ENCODE measurements around the gene SCN2A.
A peak's percentile ranks its signal among the peaks of the same experiment; 100 is the strongest.

SCN2A gene

DNA sequence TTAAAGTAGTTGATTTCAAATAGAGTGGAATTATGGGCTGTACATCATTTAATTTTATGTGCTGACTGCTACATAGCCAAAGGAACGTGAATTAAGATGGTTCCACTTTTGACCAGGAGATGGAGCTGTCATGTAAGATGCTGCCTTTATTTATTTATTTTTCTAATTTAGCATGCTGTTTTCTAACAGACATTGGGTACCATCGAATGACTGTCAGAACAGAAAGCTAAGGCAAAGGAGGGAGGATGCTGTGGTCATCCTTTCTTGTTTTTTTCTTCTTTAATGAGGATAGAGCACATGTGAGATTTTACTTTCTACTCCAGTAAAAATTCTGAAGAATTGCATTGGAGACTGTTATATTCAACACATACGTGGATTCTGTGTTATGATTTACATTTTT, at the start of gene SCN2A:
SCN2A (plus strand) TSS at position 185 of the 400 bp plus-strand sequence. CDS start 56,410 bp downstream, outside the sequence.
- DNase-seq = peak; percentile 92

- peak; percentile 41 for DNase-seq
Measured at GRCh38 chr2:165191096-165191728, 48.0 kb upstream of the SCN2A start.

- no peak for DNase-seq
Measured at GRCh38 chr2:165192729-165193128, 46.5 kb upstream of the SCN2A start.

- DNase-seq = peak; percentile 83
Measured at GRCh38 chr2:165193178-165193777, 45.9 kb upstream of the SCN2A start.

DNA sequence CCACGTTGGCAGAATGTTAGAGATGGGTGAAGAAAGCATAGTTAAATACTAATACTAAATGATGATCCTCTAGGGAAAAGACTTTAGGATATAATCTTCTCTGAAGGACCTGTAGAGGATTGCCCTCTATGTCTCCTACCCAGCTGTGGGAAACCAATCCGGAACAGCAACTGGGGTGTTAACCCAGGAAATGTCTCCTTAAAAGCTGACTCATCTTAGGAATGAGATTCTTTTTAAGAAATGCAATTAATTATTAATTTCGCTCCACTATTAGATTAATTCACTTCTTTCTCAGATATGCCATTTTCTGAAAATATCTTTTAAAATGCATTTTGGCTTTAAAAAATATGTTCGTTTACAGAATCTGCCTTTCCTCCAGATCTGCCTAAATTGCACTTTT, 42.8 kb upstream of the SCN2A start:
- DNase-seq = peak; percentile 60

GRCh38 chr2:165197346-165197745, 41.9 kb upstream of the SCN2A start:
- peak; percentile 53 for DNase-seq

- peak; percentile 68 for DNase-seq
Measured at GRCh38 chr2:165198181-165198580, 41.0 kb upstream of the SCN2A start.

- peak; percentile 59 for DNase-seq
Measured at GRCh38 chr2:165202239-165202638, 37.0 kb upstream of the SCN2A start.

- peak; percentile 97 for DNase-seq
Measured at GRCh38 chr2:165203689-165204559, 35.3 kb upstream of the SCN2A start, which contains the start of gene SCN3A. TSS of gene SCN3A (minus strand) at chr2:165204050. CDS start at chr2:165176394, 27,656 bp downstream.

GRCh38 chr2:165205865-165206264, 33.3 kb upstream of the SCN2A start:
- DNase-seq = no peak

DNA sequence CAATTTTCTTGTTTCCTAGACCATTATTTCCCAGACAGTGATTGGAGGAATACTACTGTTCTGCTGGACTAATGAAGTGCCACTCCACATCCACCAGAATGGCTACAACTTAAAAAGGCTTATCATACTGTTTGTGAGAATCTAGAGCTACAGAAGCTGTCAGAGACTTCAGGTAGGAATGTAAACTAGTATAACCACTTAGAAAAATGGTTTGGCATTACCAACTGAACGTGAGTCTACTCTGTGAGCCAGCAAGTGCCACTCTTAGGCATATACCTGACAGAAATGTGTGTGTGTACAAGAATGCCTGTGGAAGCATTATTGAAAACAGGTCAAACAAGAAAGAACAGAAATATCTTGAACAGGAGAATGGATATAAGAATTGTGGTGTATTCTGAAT, 31.1 kb upstream of the SCN2A start:
- DNase-seq = peak; percentile 49

DNA sequence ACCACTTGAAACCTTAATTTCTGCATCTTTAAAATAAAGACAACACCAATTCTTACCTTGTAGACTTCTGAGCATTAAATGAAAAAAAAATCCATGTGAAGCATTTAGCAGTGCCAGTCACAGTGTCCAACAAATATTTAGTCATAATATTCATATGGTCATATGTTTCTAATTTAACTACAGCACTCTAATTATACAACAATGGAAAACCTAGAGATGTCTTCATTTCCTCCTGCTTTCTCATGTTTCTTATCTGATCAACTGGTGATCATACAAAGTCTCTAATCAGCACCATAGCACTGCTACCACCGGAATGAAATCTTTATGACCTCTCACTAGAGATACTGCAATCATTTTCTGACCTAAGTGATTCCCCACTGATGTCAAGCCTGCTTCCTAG, 25.1 kb upstream of the SCN2A start:
- peak; percentile 42 for DNase-seq

DNA sequence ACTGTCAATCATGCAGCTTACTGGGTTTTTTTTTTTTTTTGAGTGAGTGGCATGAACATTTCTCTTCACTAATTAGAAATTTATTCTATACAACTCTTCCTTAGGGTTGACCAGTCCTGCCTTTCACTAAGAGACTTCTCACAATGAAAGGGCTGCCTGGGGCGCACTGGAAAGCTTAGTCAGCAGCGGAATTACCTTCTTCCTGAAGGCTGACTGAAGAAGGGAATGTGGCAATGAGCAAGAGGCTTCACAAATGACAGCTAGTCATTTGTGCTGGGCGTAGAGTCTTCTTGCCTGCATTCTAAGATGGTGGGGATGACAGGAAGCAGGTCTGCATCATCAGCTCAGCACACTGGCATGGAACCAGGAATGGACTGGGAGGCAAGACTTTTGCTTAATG, 19.7 kb upstream of the SCN2A start:
- DNase-seq = no peak

DNA sequence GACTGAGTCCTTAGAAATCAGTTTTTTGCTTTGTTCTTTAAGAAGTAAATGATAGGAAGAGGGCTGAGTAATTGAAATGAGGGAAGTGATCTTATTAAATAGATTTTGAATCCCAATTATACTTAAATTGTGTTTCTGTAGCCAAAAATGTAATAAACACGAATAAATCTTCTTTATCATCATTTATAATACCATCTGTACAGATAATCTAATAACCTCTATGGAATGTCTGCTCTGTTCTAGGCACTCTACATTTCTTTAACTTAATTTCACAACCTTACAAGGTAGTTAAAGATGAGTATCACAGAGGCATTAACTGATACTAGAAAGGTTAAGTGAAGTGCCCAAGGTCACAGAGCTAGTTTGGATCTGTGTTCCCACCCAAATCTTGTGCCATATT, 14.3 kb upstream of the SCN2A start:
- DNase-seq = no peak

- DNase-seq = no peak
Measured at GRCh38 chr2:165227571-165227970, 11.6 kb upstream of the SCN2A start.

GRCh38 chr2:165237056-165237455, 2.2 kb upstream of the SCN2A start:
- no peak for DNase-seq

DNA sequence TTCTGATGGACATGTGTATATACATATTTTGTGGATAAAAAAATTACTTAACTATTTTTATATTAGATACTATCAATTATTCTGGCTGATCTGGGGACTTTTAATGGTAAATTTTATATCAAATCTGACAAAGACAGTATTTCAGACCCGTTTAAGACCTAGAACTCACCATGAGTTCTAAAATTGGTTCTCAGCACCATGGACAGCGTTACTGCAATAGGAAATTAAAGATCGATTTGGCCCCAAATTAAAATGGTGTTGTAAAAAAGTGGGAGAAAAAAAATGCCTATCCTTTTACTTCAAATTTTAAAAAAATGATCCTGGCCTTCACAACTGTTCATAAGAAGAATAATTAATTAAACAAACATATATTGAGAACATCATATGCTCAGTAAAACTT, 919 bp upstream of the SCN2A start:
- peak; percentile 15 for DNase-seq

GRCh38 chr2:165239856-165240515, 772 bp downstream of the SCN2A start:
- DNase-seq = peak; percentile 69

GRCh38 chr2:165240916-165241315, 1.7 kb downstream of the SCN2A start:
- DNase-seq = peak; percentile 61

GRCh38 chr2:165245081-165245793, 6.0 kb downstream of the SCN2A start:
- no peak for DNase-seq

DNA sequence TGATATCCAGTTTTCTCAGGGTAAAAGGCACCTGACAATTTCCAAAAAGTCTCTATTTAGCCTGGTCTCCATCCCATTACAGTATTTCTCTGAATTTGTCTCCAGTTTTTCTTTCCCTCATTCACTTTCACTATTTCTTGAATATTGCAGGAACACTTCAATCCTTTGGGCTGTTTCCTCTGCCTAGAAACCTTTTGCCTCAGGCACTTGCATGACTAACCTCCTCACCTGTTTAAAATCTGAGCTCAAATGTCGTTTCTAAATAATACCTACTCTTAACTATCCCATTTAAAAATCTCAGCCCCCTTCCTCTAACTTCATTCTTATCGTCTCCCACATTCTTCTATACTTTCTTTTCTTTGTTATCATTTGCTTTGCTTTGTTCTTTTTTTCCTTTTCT, 9.0 kb downstream of the SCN2A start:
- no peak for DNase-seq

GRCh38 chr2:165251366-165251765, 12.2 kb downstream of the SCN2A start:
- DNase-seq = peak; percentile 27

DNA sequence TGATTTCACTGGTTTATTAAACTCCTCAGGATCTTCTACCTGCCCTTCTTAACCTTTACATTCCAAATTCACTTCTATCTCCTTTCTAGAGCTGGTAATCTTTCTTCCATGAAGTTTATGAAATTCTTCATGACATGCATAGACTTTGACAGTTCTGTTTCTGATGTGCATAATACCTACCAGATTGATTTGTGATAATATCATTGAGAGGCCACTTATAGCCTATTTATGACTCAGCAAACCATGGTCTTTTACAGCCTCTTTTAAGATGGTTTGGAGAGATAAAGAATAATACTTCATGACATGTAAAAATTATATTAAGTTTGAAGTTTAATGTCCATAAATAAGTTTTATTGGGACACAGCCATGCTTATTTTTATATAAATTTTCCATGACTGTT, 14.0 kb downstream of the SCN2A start:
- peak; percentile 55 for DNase-seq

Data from DMS53 (cell line).